GM10266 (cell line): ENCODE results near the gene THSD4.

Experiments
- DNase-seq: peaks from one replicate; pipeline ENCODE4 v3.0.0; 2012; ENCODE audit errors: extremely low spot score
- CTCF ChIP-seq: IDR thresholded peaks from 2 replicates; pipeline ENCODE4 v1.5.1; 2012; ENCODE audit warnings: mild to moderate bottlenecking, low read depth; ENCODE audit not compliant: control insufficient read depth, insufficient read depth; ENCODE audit errors: missing control alignments

Gene THSD4

DNA sequence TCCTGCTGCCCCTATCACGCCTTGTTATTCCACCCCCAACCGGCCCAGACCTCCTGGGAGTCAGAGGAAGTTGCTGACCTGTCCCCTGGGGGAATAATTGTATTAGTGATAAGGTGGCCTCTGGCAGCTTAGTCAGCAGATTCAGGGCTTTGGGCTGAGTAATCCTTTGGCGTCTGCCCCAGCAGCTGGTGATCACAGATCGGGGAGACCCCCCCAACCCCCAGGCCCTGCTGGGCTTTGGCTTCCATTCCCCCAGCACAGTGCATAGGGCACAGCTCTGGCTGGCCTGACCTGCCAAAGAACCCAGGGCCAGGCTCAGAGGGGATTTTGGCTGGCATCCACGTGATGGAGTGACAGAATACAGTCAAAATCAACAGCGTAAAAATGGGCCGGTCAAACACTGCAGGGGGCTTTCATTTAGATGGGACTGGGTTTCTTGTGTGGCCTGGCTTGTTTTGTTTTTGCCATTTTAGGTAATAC is 691.2 kb downstream of the THSD4 start:
- TF ChIP-seq CTCF = no peak
- DNase-seq = no peak

DNA sequence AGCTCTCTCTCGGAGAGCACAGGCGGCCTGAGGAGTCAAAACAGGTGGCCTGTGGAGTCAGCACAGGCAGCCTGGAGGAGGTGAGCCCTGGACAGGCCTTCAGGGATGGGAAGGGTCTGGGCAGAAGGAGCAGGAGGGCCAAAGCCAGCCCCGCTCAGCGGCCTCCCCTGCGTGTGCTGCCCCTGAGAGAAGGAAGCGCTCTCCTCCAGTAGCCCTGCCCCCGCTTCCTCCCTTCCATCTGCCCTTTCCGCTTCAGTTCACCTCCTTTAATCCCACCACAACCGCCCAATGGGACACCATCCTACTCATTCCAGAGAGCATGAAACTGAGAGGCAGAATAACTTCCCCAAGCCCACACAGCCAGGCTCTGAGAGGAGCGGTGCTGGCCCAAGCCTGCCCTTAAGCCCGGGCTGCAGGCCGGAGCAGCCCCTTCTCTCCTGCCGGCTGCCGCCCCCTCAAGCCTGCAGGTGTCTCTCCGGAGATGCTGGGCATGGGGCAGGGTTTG is 691.9 kb downstream of the THSD4 start:
- TF ChIP-seq CTCF = no peak
- DNase-seq = no peak

DNA sequence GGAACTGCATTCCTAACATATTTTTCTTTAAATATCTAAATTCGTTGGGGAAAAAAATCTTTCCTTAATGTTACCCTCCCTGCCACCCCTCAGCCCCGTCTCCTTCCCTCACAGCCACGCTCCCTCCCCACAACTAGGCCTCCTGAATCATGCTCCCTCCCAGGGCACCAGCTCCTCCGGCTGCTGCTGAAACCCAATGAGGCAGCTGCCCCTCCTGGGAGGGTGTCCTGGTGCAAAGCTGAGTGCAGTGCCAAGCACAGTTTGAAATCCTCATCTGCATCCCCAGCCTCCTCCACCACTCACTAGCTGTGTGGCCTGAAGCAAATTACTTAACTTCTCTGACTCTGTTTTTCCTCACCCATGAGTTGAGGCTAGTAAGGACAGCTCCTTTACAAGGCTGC is 692.4 kb downstream of the THSD4 start:
- DNase-seq = no peak
- no peak for TF ChIP-seq CTCF

DNA sequence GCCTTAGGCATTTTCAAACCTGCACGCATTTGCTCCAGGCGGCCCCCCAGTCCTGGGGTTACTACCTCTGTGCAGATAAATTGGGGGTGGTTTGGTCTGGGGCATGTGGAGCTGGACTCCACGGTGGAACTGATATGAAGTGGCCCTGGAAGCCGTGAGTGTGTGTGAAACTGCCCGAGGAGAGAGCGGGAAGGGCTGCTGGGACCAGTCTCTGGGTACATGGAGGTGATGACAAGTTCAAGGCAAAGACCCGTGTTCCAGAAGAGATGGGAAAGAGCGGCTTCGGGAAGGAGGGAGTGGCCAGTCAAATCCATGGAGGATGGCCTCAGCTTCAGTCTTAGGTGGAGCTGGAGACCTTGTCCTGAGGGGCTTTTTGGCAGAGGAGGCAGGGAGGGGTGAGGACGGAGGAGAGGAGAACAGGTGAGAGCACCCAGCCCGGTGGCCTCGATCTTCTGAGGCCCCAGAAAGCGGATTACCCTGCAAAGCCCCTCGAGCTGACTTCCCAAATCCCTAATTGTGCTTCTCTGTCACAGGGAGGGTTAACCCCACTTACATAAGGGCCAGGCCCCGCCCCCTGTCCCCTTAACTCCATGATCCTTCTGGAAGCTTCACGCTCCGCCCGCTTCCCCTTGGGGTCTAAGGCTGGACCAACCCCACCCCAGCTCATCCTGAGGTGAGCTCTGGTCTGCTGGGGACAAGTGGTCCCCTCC is 693.2 kb downstream of the THSD4 start:
- TF ChIP-seq CTCF = no peak
- no peak for DNase-seq

GRCh38 chr15:71809346-71809745 is 694.1 kb downstream of the THSD4 start:
- DNase-seq = no peak
- no peak for TF ChIP-seq CTCF

GRCh38 chr15:71810256-71811035 is 695.2 kb downstream of the THSD4 start, which contains the start of gene NR2E3:
NR2E3 (plus strand) TSS chr15:71810554; CDS start chr15:71810744, 190 bp downstream.
- no peak for DNase-seq
- TF ChIP-seq CTCF = no peak
